Panc1 (cell line): Measurements from ENCODE around the gene FRMD8. TPM values are rescaled to one million over a fixed set of nuclear protein-coding genes. Genes with fewer than 3 reads are reported as not detected.

ENCODE experiments used
- ATAC-seq: fragments of 200-7000 bp; cut with Tn5 transposase; 2 replicates; pipeline ENCODE4 v1.9.1; 2020; ENCODE audit warnings: mild to moderate bottlenecking, moderate library complexity
- BruUV-seq: library from RNA; stranded (reverse); fragments of 400-500 nt; replicated peaks from 2 replicates; lab custom pipeline; 2021; lab: Mats Ljungman, UMichigan
- CTCF ChIA-PET: fragments of 300-600 bp; sonication (Branson Sonifier 250); formaldehyde crosslinking; loops from one replicate; lab custom pipeline; 2022; ENCODE audit warnings: antibody characterized with exemption; lab: Charles Lee
- POLR2A ChIA-PET: fragments of 300-600 bp; sonication (Branson Sonifier 250); formaldehyde crosslinking; loops from one replicate; lab custom pipeline; 2022; ENCODE audit warnings: antibody characterized with exemption; lab: Charles Lee
- DNase-seq: peaks from one replicate; pipeline ENCODE4 v3.0.0-alpha.2; 2010; ENCODE audit warnings: low read depth, low spot score
- H3K27ac ChIP-seq: 2 replicates; pipeline ENCODE4 v1.5.1; 2011; ENCODE audit warnings: mild to moderate bottlenecking, low read length, inconsistent platforms
- H3K27me3 ChIP-seq: fragments of 200-500 bp; sonication (Bioruptor generic); 2 replicates; pipeline ENCODE4 v1.6.0; 2014; ENCODE audit warnings: low read length, inconsistent platforms; ENCODE audit not compliant: control insufficient read depth, insufficient read depth
- H3K36me3 ChIP-seq: fragments of 200-500 bp; sonication (Bioruptor generic); 2 replicates; pipeline ENCODE4 v1.5.1; 2014; ENCODE audit warnings: inconsistent platforms, mild to moderate bottlenecking, low read length, moderate library complexity; ENCODE audit not compliant: control insufficient read depth, insufficient read depth
- H3K4me1 ChIP-seq: 2 replicates; pipeline ENCODE4 v1.5.1; 2011; ENCODE audit warnings: inconsistent platforms, mild to moderate bottlenecking, low read length, moderate library complexity; ENCODE audit not compliant: control insufficient read depth, insufficient read depth
- H3K4me3 ChIP-seq, 2 experiments: 2 replicates each; pipeline ENCODE4 v1.5.1; 2011 to 2012; ENCODE audit warnings: low read depth in 2 of 2, low read length in 2 of 2, mild to moderate bottlenecking in 2 of 2, inconsistent platforms in 1 of 2, moderate library complexity in 1 of 2
- H3K9me3 ChIP-seq: fragments of 200-500 bp; sonication (Bioruptor generic); 2 replicates; pipeline ENCODE4 v1.5.1; 2014; ENCODE audit warnings: low read depth, mild to moderate bottlenecking, inconsistent platforms, low read length, moderate library complexity; ENCODE audit not compliant: control insufficient read depth, insufficient read depth
- POLR2AphosphoS5 ChIP-seq: IDR thresholded peaks from 2 replicates; pipeline ENCODE4 v1.6.1; 2012; ENCODE audit warnings: mild to moderate bottlenecking, low read depth, low read length, moderate library complexity
- SIN3A ChIP-seq: IDR thresholded peaks from 2 replicates; pipeline ENCODE4 v1.6.1; 2012; ENCODE audit warnings: low read depth, mild to moderate bottlenecking, low read length, moderate library complexity, borderline replicate concordance; ENCODE audit not compliant: insufficient read depth
- TCF7L2 ChIP-seq: IDR thresholded peaks from 2 replicates; pipeline ENCODE4 v1.6.1; 2011; ENCODE audit warnings: mild to moderate bottlenecking, low read depth, low read length, inconsistent platforms
- in situ Hi-C: cut with HindIII; loops from 2 replicates; pipeline ENCODE4 v1.10.0; 2016; ENCODE audit warnings: low sequenced_read_pairs, low pct_unique_long_range_greater_than_20kb
- intact Hi-C: fragments of 100-400 bp; cut with micrococcal nuclease; formaldehyde crosslinking; loops from one replicate; pipeline ENCODE4 v1.10.0; 2022; ENCODE audit not compliant: unreplicated experiment
- total RNA-seq: library from RNA; stranded (reverse); gene quantifications from one replicate; pipeline ENCODE4 v1.2.1, GENCODE V29; 2021; ENCODE audit not compliant: unreplicated experiment
- TF ChIP-seq, protein P1 (sequence below): fragments of 450-650 bp; IDR thresholded peaks from 2 replicates; pipeline ENCODE4 v1.5.1; 2017; ENCODE audit warnings: mild to moderate bottlenecking
- TF ChIP-seq, protein P2 (sequence below), 2 experiments: IDR thresholded peaks; 2 replicates each; pipeline ENCODE4 v1.6.1; 2011 to 2012; ENCODE audit warnings: low read depth in 2 of 2, control low read depth in 1 of 2, low read length in 1 of 2, mild to moderate bottlenecking in 1 of 2, moderate library complexity in 1 of 2; ENCODE audit not compliant: insufficient read depth in 1 of 2

Gene FRMD8
- total RNA-seq, 1 experiment from 2014 or later, result 85.8 TPM

DNA sequence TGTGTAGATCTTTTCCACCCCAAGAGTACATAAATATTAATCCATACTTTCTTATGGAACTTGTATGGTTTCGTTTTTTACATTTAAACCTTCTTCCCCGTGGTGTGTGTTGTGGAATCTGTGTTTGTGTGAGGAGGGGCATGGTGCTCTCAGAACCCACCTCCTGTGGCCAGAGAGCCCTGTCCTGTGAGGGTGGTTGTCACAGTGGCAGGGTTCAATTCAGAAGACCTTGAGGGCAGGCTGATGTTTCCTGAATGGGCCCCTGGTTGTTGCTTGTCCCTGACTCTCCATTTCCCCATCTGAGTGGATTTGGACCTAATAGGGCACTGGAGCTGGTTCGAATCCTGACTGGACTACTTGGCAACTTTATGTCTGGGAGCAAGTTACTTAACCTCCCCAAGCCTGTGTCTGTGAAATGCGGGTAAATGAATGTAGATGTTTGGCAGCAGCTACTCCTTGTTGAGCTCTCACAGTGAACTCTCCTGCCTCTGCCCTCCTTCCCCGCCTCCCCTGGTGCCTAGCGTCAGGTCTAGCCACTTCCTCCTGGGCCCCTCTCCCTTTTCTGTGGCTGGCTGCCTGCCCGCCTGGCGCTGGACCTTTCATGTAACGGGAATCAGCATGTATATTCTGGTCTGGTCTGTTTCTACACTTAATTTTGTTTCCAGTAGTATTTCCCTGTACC lies 43.4 kb downstream of the FRMD8 start:
- peak; percentile 37 for ATAC-seq
- POLR2A ChIA-PET, result interaction anchor here (0.8 kb wide), 1 partner anchor 69 kb away, joined by 3 read pairs; the partner anchor contains the start of gene MALAT1
- no TSS peak for BruUV-seq
- Histone ChIP-seq H3K4me1 (peaks cover 76% of the 10 kb centered on the region), H3K36me3 (peaks cover 18% of the 10 kb centered on the region), H3K4me3 (peak overlapping the region; percentile 43 to 99), H3K27me3 (no peaks in the 10 kb centered on the region), H3K9me3 (no peaks in the 10 kb centered on the region), H3K27ac (peak overlapping the region; percentile 100)
- CTCF ChIA-PET, result interaction anchor here (1.3 kb wide), 1 partner anchor 78 kb away, joined by 9 read pairs; no protein-coding TSS in a partner anchor
- no peak for DNase-seq
- TF ChIP-seq TCF7L2, result peak; percentile 64
- TF ChIP-seq, protein P1, sequence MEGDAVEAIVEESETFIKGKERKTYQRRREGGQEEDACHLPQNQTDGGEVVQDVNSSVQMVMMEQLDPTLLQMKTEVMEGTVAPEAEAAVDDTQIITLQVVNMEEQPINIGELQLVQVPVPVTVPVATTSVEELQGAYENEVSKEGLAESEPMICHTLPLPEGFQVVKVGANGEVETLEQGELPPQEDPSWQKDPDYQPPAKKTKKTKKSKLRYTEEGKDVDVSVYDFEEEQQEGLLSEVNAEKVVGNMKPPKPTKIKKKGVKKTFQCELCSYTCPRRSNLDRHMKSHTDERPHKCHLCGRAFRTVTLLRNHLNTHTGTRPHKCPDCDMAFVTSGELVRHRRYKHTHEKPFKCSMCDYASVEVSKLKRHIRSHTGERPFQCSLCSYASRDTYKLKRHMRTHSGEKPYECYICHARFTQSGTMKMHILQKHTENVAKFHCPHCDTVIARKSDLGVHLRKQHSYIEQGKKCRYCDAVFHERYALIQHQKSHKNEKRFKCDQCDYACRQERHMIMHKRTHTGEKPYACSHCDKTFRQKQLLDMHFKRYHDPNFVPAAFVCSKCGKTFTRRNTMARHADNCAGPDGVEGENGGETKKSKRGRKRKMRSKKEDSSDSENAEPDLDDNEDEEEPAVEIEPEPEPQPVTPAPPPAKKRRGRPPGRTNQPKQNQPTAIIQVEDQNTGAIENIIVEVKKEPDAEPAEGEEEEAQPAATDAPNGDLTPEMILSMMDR, result no peak
- TF ChIP-seq, protein P2, sequence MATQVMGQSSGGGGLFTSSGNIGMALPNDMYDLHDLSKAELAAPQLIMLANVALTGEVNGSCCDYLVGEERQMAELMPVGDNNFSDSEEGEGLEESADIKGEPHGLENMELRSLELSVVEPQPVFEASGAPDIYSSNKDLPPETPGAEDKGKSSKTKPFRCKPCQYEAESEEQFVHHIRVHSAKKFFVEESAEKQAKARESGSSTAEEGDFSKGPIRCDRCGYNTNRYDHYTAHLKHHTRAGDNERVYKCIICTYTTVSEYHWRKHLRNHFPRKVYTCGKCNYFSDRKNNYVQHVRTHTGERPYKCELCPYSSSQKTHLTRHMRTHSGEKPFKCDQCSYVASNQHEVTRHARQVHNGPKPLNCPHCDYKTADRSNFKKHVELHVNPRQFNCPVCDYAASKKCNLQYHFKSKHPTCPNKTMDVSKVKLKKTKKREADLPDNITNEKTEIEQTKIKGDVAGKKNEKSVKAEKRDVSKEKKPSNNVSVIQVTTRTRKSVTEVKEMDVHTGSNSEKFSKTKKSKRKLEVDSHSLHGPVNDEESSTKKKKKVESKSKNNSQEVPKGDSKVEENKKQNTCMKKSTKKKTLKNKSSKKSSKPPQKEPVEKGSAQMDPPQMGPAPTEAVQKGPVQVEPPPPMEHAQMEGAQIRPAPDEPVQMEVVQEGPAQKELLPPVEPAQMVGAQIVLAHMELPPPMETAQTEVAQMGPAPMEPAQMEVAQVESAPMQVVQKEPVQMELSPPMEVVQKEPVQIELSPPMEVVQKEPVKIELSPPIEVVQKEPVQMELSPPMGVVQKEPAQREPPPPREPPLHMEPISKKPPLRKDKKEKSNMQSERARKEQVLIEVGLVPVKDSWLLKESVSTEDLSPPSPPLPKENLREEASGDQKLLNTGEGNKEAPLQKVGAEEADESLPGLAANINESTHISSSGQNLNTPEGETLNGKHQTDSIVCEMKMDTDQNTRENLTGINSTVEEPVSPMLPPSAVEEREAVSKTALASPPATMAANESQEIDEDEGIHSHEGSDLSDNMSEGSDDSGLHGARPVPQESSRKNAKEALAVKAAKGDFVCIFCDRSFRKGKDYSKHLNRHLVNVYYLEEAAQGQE (IDR thresholded peaks at IDR 0.05; ENCODE audit: insufficient read depth in 1 of 2, low read depth in 2 of 2, low read length in 1 of 2), result no peak
- TF ChIP-seq SIN3A, result no peak
- peak; percentile 46 for TF ChIP-seq POLR2AphosphoS5
- intact Hi-C loops (no loop called here), in situ Hi-C loops (no loop called here)

DNA sequence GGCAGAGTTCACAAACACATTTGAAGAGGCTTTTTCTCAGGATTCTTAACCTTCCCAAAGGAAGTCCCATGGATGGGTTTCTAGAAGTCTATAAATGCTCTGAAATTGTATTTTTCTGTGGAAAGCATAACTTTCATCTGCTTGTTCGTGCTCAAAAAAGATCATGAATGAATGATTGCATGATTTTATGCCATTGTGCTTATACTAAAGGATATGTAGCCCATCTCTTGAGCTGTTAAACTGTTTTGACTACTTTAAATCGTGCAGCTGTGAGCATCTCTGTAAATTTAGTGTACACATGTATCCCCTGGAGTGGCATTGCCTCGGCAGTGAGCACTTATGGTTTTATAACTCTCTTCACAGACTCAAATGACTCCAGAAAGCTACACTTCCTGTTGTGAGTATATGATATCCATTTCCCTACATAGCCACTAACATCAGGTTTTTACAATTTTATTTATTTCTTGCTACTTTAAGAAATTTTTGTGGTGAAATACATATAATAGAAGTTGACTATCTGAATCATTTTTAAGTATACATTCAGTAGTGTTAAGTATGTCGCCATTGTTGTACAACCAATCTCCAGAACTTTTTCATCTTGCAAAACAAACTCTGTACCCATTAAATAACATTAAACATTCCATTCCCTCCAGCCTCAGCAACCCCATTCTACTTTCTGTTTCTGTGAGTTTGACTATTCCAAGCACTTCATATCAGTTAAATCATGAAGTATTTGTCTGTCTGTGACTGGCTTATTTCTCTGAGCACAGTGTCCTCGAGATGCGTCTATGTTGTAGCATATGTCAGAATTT lies 44.2 kb downstream of the FRMD8 start:
- ATAC-seq (no peak), DNase-seq (no peak)
- H3K27me3 ChIP-seq, result no peaks in the 10 kb centered on the region
- peak overlapping the region; percentile 100 for H3K27ac ChIP-seq
- no TSS peak for BruUV-seq
- CTCF ChIA-PET, result interaction anchor here (1.3 kb wide), 1 partner anchor 77 kb away, joined by 9 read pairs; no protein-coding TSS in a partner anchor
- in situ Hi-C loops, result no loop called here
- H3K9me3 ChIP-seq, result no peaks in the 10 kb centered on the region
- peaks cover 19% of the 10 kb centered on the region for H3K36me3 ChIP-seq
- POLR2A ChIA-PET, result interaction anchor here (0.8 kb wide), 1 partner anchor 68 kb away, joined by 3 read pairs; the partner anchor contains the start of gene MALAT1
- H3K4me3 ChIP-seq, result peak overlapping the region; percentile 43 to 99
- intact Hi-C loops, result no loop called here
- TF ChIP-seq TCF7L2, result peak; percentile 42; the same call in 1 of the 2 replicates
- TF ChIP-seq, protein P1, result no peak
- TF ChIP-seq, protein P2 (IDR thresholded peaks at IDR 0.05; ENCODE audit: insufficient read depth in 1 of 2, low read depth in 2 of 2, low read length in 1 of 2), result no peak
- no peak; the same call in 1 of the 2 replicates for TF ChIP-seq POLR2AphosphoS5
- no peak for TF ChIP-seq SIN3A
- H3K4me1 ChIP-seq, result peaks cover 83% of the 10 kb centered on the region
